Neutrophil (primary cell): Measurements from ENCODE around the gene S100A5.

Experiments
- H3K27ac ChIP-seq: fragments of 200-600 bp; sonication (generic); 2 replicates; pipeline ENCODE4 v1.5.1; 2016; ENCODE audit warnings: mild to moderate bottlenecking, moderate library complexity
- H3K27me3 ChIP-seq: fragments of 200-600 bp; sonication (generic); 2 replicates; pipeline ENCODE4 v1.6.0; 2016; ENCODE audit warnings: mild to moderate bottlenecking
- H3K36me3 ChIP-seq: fragments of 200-600 bp; sonication (generic); 2 replicates; pipeline ENCODE4 v1.5.1; 2017
- H3K4me1 ChIP-seq, 2 experiments: fragments of 200-600 bp in 1 of 2; sonication (generic) in 1 of 2; 1 replicate in 1 of 2; 2 replicates in 1 of 2; pipeline versions ENCODE4 v1.5.1 to v1.6.1; 2013 to 2016; ENCODE audit warnings: low read depth in 1 of 2, low read length in 1 of 2, mild to moderate bottlenecking in 1 of 2, moderate library complexity in 1 of 2; ENCODE audit not compliant: control insufficient read depth in 1 of 2, insufficient read depth in 1 of 2
- H3K4me3 ChIP-seq, 2 experiments: fragments of 200-600 bp in 1 of 2; sonication (generic) in 1 of 2; 1 replicate in 1 of 2; 2 replicates in 1 of 2; pipeline ENCODE4 v1.5.1; 2013 to 2016; ENCODE audit warnings: low read depth in 1 of 2, low read length in 1 of 2, mild to moderate bottlenecking in 1 of 2, moderate library complexity in 1 of 2
- H3K9me3 ChIP-seq: fragments of 200-600 bp; sonication (generic); 2 replicates; pipeline ENCODE4 v1.5.1; 2016
- CTCF ChIP-seq: fragments of 200-600 bp; sonication (generic); IDR thresholded peaks from 2 replicates; pipeline ENCODE4 v1.5.1; 2016; ENCODE audit warnings: antibody characterized with exemption

The S100A5 gene

GRCh38 chr1:153568367-153569099, 27.8 kb upstream of the S100A5 start:
- no peaks in the 10 kb centered on the region for H3K36me3 ChIP-seq
- H3K27me3 ChIP-seq, result no peaks in the 10 kb centered on the region
- H3K9me3 ChIP-seq, result no peaks in the 10 kb centered on the region
- peak overlapping the region; percentile 98 for H3K27ac ChIP-seq
- H3K4me1 ChIP-seq, result peaks cover 61 to 62% of the 10 kb centered on the region in 2 experiments
- H3K4me3 ChIP-seq, result peak overlapping the region; percentile 40 to 45
- peak; percentile 99 for TF ChIP-seq CTCF

- H3K27me3 ChIP-seq, result no peaks in the 10 kb centered on the region
- no peaks in the 10 kb centered on the region for H3K36me3 ChIP-seq
- peak overlapping the region; percentile 98 for H3K27ac ChIP-seq
- H3K9me3 ChIP-seq, result no peaks in the 10 kb centered on the region
- peak overlapping the region in 1 of 2 experiments; percentile 40 for H3K4me3 ChIP-seq
- H3K4me1 ChIP-seq, result peaks cover 54% of the 10 kb centered on the region in 2 experiments
- no peak for TF ChIP-seq CTCF
These were observed 27.1 kb upstream of the S100A5 start for GRCh38 chr1:153567621-153568366.

DNA sequence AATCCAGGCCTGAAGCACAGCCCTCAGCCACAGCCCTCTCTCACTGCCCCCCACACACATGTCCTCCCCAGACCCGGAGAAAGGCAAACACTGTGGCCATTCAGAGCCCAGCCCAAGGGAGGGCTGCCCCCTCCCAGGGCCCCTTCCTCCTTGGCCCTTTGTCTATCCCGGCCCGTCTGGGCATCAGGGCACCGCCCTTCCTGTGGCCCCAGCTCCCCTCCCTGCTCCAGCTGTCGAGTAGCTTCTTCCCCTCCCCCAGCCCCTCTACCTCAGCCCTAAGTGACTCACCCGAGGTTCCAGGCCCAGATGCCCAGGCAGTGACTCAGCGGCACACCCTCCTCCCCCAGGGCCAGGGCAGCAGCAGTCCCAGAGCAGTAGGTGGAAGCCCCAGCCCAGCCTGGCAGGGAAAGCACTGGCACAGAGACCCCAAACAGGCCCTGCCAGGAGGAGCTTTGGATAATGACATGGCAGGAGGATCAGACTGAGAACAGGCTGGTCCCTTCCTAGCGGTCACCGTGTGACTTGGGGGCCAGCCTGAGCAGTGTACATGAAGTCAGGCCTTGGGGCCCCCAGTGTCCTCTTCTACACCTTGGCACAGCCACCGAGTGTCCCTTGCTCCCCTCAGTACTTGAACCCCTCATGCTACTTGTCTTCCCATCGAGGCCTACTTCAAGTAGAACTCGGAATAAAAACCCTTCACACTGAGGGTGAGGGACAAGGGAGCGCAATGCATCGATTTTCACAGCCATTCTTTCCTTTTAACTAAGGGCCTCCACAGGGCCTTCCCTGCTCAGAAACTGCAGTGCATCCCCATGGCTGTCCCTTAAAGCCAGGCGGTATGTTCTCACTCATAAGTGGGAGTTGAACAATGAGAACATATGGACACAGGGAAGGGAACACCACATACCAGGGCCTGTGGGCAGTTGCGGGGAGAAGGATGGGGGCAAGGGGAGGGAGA, 26.0 kb upstream of the S100A5 start:
- peaks cover 43% of the 10 kb centered on the region in 2 experiments for H3K4me1 ChIP-seq
- peak; percentile 17 for TF ChIP-seq CTCF
- H3K27ac ChIP-seq, result peak overlapping the region; percentile 98
- no peaks in the 10 kb centered on the region for H3K36me3 ChIP-seq
- no peaks in the 10 kb centered on the region for H3K27me3 ChIP-seq
- no peaks in the 10 kb centered on the region for H3K9me3 ChIP-seq
- H3K4me3 ChIP-seq, result peak overlapping the region; percentile 47 to 54

GRCh38 chr1:153565529-153566374, 25.0 kb upstream of the S100A5 start, which contains the start of gene S100A2:
Gene S100A2, minus strand, starts transcription at chr1:153565844. Its CDS starts 1,967 bp downstream, at chr1:153563877.
- Histone ChIP-seq H3K27me3 (no peaks in the 10 kb centered on the region), H3K4me1 (peaks cover 39 to 40% of the 10 kb centered on the region in 2 experiments), H3K36me3 (no peaks in the 10 kb centered on the region), H3K27ac (peak within 1 kb of the TSS; percentile 98), H3K4me3 (peak within 1 kb of the TSS; percentile 47 to 54), H3K9me3 (no peaks in the 10 kb centered on the region)
- no peak for TF ChIP-seq CTCF
